ENCODE results near the gene FAM171A2.

DNA sequence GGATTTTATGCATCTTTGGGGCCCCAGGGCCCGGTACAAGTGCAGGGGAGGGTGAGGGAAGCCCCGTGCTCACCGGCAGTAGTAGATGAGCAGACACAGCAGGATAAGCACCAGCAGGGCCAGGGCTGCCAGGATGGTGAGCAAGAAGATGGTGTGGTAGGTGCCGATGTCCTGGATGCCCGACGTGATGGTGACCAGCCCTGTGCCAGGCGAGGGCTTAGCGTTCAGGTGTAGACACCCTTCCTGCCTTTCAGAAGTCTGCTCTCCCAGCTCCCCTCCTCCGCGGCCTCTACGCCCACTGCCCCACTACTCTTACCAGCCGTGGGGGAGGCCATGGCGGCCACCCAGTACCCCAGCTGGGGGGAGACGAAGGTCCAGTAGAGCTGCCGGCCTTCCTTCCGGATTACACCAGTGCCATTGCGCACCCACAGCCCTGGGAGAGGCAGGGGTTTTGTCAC, 8.0 kb downstream of the FAM171A2 start:
- TF ChIP-seq, protein P1, sequence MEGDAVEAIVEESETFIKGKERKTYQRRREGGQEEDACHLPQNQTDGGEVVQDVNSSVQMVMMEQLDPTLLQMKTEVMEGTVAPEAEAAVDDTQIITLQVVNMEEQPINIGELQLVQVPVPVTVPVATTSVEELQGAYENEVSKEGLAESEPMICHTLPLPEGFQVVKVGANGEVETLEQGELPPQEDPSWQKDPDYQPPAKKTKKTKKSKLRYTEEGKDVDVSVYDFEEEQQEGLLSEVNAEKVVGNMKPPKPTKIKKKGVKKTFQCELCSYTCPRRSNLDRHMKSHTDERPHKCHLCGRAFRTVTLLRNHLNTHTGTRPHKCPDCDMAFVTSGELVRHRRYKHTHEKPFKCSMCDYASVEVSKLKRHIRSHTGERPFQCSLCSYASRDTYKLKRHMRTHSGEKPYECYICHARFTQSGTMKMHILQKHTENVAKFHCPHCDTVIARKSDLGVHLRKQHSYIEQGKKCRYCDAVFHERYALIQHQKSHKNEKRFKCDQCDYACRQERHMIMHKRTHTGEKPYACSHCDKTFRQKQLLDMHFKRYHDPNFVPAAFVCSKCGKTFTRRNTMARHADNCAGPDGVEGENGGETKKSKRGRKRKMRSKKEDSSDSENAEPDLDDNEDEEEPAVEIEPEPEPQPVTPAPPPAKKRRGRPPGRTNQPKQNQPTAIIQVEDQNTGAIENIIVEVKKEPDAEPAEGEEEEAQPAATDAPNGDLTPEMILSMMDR (optimal IDR thresholded peaks at IDR 0.05 in 1 of 3, IDR thresholded peaks at IDR 0.05 in 1 of 3, conservative IDR thresholded peaks at IDR 0.05 in 1 of 3; ENCODE audit: extremely low read depth in 1 of 3, insufficient read depth in 2 of 3, low read length in 3 of 3) = no peak
- TF ChIP-seq EZH2 (IDR thresholded peaks at IDR 0.05; ENCODE audit: low read length) = no peak

All from keratinocyte (primary cell).